Right kidney (tissue), 1 donor: ENCODE data around the gene PXDN.

ENCODE experiments used
- DNase-seq: peaks from one replicate; pipeline ENCODE4 v3.0.0-alpha.2; 2016

PXDN gene

DNA sequence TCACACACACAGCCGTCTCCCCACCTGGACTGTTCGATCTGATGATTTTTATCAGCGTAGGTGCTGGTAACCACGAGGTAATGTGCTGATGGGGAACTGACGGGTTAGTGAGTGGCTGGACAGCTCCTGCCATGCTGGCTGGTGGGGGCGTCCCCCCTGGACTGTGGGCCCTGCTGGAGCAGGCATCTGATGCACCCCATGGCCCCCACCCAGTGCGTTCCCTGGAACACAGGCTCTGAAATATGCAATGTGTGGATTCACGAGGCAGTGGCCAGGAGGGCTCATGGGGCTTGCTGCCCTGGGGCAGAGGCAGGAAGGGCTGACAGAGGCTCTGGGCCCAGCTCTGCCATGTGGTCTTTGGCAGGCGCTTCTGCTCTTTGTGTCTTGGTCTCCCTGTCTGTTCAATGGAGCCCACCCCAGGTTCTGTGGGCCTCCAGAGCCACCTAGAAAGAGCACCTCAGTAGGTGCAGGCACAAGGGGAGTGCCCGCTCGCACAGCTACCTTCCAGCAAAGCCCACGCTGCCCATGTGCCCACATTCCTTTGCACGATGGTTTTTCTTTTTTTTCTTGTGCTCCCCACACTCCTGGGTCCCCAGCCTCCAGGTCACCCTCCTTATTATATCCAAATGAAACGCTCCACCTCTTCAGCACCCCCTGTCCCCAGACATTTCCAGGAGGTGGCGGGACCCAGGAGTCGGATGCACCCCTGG is 10.3 kb upstream of the PXDN start:
- no peak for DNase-seq

- no peak for DNase-seq
Measured at GRCh38 chr2:1754046-1754445, 9.7 kb upstream of the PXDN start.

DNA sequence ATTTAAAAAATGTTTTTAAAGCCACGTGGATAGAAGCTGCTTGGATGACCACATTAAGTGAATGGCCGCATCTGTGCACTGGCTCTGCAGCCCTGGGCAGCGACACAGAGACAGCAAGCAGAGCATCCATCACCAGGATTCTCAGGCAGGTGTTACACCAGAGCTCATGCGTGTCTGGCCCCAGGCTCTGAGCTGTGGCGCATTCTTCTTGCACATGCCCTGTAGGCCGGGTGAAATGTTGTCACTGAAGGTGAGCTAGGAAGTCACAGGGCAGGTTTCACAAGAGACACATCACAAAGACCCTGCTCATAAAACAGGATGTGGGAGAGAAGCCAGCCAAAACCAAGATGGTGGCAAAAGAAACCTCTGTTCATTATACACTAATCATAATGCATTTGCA is 8.4 kb upstream of the PXDN start:
- DNase-seq = no peak

DNA sequence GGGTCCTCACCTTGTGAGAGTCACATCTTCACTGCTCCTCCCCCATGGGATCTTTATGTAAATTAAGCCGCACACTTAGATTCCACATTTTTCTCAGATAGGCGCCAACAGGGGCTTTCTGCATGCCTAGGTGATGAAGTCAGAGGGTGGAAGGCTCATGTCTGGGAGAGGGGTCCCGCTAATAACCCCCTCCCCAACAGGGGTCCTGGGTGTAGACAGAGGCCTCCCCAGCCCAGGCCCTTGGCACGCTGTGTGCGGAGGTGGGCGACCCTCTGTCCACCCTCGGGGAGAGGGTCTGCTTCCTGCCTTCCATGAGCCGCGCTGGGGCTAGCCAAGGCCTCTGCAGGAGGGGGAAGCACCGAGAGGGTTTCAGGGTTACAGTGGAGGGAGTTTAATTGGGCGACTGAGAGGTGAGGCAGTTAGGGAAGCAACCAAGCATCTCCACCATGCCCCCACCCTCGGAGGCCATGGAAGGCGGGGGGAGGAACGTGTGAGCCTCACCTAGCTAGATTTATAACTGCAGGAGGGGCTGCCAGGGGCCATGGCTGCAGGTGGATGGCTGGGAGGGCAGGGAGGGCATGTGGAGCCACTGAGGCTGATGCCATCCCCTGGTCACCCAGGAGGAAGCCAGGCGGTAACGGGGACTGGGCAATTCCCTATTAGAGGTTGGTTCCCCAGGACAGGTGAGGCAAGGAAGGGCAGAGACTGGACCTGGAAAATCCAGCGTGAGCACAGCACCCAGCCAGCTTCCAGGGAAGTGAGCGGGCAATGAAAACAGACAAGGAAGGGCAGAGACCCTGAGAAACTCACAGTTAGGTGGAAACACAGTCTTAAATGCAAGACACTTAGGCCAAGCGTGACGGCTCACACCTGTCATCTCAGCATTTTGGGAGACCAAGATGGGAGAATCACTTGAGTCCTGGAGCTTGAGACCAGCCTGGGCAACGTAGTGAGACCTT is 7.7 kb upstream of the PXDN start:
- peak; percentile 41 for DNase-seq

DNA sequence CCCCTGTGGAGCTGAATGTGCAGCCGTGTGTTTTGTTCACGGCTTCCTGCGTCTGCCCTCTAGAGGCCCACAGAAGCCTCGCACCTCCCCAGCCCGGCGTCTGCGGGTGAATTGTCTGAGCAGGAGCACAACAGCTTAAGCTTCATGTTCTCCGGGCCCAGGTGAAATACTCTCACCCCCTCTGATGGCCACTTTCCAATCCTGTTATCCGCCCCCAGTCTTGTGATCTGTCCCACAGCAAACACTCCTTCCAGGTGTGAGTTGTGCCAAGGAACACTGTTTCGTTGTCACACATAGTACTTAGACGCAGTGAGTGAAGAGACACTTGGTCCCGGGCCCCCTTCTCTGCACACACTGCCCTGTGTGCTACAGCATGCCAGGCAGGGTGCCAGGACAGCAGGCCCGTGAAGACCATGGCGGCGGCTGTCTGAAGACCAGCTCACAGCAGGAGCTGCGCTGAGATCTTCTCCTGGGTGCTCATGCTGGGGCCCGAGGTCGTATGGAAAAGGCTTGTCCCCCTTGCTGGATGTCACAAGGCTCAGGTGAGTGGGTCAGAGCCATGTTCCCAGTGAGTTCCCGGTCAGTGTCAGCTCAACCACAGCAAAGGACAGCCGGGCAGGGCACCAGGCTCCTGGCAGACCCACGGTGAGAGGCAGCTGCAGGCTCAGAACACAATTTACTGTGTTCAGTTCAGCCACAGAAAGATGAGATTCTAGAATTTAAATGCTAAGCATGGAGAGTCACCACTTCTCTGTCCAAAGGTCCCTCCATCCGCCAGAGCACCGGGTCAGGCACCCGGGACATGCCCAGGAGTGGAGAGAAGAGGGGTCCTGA is 6.8 kb upstream of the PXDN start:
- peak; percentile 71 for DNase-seq

GRCh38 chr2:1750270-1750932 is 6.1 kb upstream of the PXDN start:
- no peak for DNase-seq

DNA sequence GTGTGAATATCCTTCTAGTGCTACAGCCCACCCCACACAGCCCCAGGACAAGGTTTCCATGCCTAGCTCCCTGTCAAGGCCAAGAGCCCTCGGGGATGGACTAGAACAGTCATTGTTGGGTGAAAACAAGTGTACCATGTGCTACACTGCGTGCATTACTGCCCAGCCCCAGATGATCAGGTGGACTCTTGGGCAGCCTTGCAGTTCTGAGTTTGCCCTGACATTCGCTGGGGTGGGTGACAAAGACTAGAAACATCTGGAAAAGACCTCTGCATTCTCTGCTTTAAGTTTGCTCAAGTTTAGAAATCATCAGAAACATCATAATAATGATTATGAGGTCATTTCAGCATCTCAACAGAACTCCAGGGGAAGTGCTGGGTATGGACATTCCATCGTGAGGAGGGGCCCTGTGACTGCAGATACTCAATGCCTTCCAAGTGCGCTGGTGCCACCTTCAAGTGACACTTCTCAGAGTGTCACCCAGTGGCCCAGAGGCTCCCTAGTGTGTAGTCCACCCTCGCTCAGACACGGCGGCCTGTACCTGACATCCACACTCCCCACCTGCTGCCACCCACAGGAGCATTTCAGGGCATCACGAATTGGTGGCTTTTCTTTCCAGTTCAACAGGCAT is 5.3 kb upstream of the PXDN start:
- no peak for DNase-seq

GRCh38 chr2:1748741-1749488 is 4.6 kb upstream of the PXDN start:
- DNase-seq = no peak

DNA sequence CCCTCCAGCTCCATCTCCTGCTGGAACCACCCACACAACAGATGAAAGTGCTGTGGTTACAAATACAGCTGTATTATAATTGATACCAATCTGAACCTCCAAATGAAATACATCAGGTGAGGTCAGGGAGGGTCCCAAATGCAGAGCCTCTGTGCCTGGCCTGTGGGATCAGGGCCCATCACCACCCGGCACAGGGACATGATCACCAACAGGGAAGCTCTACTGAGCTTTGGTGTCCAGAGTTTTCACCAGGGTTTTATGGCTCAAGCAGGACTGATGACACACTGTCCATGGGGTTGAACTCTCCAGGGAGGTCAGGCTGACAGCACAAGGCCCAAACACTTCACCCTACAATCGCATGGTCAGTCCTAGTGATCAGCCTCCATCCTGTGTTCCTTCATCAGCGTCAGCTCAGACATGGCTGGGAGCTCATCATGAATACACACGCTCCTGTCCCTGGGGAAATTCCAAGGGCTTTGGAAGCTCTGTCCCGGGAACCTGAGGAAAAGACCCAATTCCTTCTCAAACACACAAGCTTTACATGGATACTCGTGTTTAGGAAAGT is 3.9 kb upstream of the PXDN start:
- no peak for DNase-seq

DNA sequence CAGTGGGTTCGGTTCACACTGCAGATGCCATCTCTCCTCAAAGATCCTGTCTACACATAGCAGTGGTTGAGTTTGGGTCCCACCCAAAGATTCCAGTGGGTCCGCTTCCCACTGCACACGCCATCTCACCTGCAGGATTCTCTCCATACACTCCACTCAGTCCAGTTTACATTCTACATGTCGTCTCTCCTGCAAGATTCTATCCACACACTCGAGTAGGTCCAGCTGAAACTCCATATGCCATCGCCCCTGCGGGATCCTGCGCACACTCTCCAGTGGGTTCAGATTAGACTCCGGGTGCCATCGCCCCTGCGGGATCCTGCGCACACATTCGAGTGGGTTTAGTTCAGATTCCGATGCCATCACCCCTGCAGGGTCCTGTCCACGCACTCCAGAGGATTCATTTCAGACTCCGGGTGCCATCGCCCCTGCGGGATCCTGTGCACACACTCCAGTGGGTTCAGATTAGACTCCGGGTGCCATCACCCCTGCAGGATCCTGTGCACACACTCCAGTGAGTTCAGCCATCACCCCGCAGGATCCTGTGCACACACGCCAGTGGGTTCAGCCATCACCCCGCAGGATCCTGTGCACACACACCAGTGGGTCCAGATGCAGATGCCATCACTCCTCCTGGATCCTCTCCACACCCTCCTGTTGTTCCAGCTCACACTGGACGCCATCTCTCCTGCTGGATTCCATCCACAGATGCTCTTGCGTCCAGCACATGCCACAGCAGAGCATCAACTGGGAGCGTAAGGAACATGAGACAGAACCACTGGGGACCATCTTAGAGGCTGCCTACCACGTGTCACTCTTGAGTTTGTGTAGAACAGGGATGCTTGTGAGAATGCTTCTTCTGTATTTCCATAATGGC is 3.0 kb upstream of the PXDN start:
- DNase-seq = no peak

DNA sequence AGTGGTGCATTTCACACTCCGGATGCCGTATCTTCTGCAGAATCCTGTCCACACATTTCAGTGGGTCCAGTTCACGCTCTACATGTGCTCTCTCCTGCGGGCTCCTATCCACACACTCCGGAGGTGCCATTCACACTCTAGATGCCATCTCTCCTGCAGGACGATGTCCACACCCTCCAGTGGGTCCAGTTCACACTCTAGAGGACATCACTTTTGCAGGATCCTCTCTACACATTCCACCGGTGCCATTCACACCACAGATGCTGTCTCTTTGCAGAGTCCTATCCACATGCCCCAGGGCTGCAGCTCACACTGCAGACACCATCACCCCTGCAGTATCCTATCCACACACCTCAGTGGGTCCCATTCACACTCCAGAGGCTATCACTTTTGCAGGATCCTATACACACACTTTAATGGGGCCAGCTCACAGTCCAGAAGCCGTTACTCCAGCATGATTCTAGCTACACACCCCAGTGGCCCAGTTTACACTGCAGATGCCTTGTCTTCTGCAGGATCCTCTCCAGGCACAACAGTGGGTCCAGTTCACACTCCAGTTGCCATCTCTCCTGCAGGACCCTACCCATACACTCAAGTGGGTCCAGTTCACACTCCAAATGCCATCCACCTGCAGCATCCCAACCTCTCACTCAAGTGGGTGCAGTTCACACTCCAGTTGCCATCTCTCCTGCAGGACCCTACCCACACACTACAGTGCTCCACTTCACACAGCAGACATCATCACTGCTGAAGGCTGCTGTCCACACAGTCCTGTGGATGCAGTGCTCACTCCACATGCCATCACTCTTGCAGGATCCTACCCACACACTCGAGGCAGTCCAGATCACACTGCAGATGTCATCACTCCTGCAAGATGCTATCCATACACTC is 2.1 kb upstream of the PXDN start:
- DNase-seq = no peak

- DNase-seq = no peak
Measured at GRCh38 chr2:1745171-1746023, 1.1 kb upstream of the PXDN start.

DNA sequence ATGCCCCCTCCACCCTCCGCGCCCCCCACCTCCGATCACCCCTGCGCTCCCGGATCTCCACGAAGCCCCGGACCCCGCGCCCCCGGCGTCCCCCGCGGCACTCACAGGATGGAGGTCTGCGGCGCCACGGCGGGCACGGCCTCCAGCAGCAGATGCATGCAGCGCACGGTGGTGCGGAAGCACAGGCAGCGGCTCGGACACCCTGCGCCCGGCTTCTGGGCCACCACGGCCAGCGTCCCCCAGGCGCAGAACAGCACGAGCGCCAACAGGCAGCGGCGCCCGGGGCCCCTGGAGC is 217 bp downstream of the PXDN start:
- DNase-seq = no peak

DNA sequence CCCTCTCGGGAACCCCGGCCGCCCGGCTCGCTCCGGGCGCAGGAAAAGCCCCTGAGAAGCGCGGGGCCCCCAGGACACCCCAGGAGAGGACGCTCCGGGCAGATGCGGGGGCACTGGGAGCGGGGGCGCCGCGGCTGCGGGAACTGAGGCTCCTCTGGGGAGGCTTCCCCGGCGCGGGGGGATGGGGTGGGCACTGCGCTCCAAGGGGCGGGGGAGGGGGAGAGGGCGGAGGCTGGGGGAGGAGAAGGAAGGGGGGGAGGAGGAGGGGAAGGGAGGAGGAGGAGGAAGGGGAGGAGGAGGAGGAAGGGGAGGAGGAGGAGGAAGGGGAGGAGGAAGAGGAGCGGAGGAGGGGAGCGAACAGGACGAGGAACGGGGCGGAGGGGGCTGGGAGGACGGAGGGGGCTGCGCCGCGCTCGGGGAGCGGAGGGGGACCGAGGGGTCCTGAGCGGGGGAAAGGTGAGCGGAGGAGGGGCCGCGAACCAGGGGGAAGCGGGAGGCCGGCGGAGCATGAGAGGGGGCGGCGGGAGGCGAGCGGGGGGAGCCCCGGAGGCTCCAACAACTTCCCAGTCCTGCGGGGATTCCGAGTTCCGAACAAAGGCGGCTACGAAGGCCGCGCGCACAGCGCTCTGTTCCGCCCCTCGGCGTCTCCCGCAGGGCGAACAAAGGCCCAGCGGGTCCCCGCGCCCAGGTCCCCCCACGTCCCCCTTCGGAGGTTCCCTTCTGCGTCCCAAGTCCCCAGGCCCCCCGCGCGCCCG is 742 bp downstream of the PXDN start:
- no peak for DNase-seq

GRCh38 chr2:1742681-1743395 is 1.5 kb downstream of the PXDN start:
- DNase-seq = peak; percentile 94

DNA sequence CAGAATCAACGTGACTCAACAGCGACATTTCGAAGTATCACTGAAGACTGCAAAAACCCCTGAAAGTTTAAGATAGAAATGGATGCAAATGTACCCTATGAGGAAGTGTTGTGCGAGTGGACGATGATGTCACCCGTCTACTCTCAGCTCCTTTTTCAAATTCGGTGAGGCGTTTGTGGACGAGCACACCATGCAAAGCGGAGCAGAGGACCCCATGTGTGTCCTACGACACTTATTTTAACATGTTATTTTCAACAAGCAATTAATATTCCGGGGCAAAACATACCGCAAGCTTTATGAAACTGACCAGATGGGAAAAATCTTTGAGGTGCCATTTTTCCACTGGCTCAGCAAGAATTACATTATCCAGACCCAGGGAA is 2.0 kb downstream of the PXDN start:
- DNase-seq = no peak
